Erythroblast (primary cell): ENCODE results near the gene SETD1B.

Experiments
- GATA1 ChIP-seq: IDR thresholded peaks from 2 replicates; pipeline ENCODE4 v1.6.1; 2011; ENCODE audit warnings: low read depth, mild to moderate bottlenecking, control low read depth, low read length, moderate library complexity
- POLR2A ChIP-seq: IDR thresholded peaks from 2 replicates; pipeline ENCODE4 v1.6.1; 2011; ENCODE audit warnings: mild to moderate bottlenecking, low read length

GRCh38 chr12:121804417-121805111 is 755 bp downstream of the SETD1B start:
- TF ChIP-seq POLR2A (no peak), GATA1 (no peak)
